Trophoblast cell (in vitro differentiated cells and primary cell): ENCODE data around the gene LCLAT1.

ENCODE experiments used
- DNase-seq, 2 donors: peaks; one replicate each; pipeline ENCODE4 v3.0.0-alpha.2; 2016
- H2AFZ ChIP-seq: 2 replicates; pipeline ENCODE4 v1.6.1; 2013; ENCODE audit warnings: low read length, moderate library complexity, mild to moderate bottlenecking; ENCODE audit not compliant: insufficient read depth, poor library complexity
- H2AK5ac ChIP-seq: 2 replicates; pipeline ENCODE4 v1.6.1; 2013; ENCODE audit warnings: mild to moderate bottlenecking, low read length
- H2BK120ac ChIP-seq: 2 replicates; pipeline ENCODE4 v1.6.1; 2013; ENCODE audit warnings: low read length, mild to moderate bottlenecking, moderate library complexity; ENCODE audit not compliant: insufficient read depth, poor library complexity
- H2BK12ac ChIP-seq: 2 replicates; pipeline ENCODE4 v1.6.1; 2013; ENCODE audit warnings: mild to moderate bottlenecking, low read length, moderate library complexity
- H2BK5ac ChIP-seq: 2 replicates; pipeline ENCODE4 v1.6.1; 2013; ENCODE audit warnings: low read length, low read depth, moderate library complexity, mild to moderate bottlenecking; ENCODE audit not compliant: poor library complexity
- H3K14ac ChIP-seq: 2 replicates; pipeline ENCODE4 v1.6.1; 2013; ENCODE audit warnings: mild to moderate bottlenecking, low read length
- H3K18ac ChIP-seq: 2 replicates; pipeline ENCODE4 v1.6.1; 2013; ENCODE audit warnings: mild to moderate bottlenecking, low read length
- H3K23ac ChIP-seq: 2 replicates; pipeline ENCODE4 v1.6.1; 2013; ENCODE audit warnings: low read length
- H3K27ac ChIP-seq: 2 replicates; pipeline ENCODE4 v1.5.1; 2013; ENCODE audit warnings: low read depth, mild to moderate bottlenecking, inconsistent platforms, low read length, moderate library complexity
- H3K27me3 ChIP-seq: 2 replicates; pipeline ENCODE4 v1.6.1; 2013; ENCODE audit warnings: inconsistent platforms, mild to moderate bottlenecking, low read length, moderate library complexity; ENCODE audit not compliant: insufficient read depth
- H3K36me3 ChIP-seq, 2 experiments: 1 replicate in 1 of 2; 2 replicates in 1 of 2; pipeline ENCODE4 v1.6.1; 2013; ENCODE audit warnings: low read length in 2 of 2, mild to moderate bottlenecking in 2 of 2, moderate library complexity in 1 of 2; ENCODE audit not compliant: insufficient read depth in 2 of 2, control insufficient read depth in 1 of 2
- H3K4ac ChIP-seq: 2 replicates; pipeline ENCODE4 v1.6.1; 2013; ENCODE audit warnings: low read depth, mild to moderate bottlenecking, low read length, moderate library complexity
- H3K4me1 ChIP-seq, 2 experiments: 1 replicate in 1 of 2; 2 replicates in 1 of 2; pipeline ENCODE4 v1.6.1; 2013; ENCODE audit warnings: low read length in 2 of 2, mild to moderate bottlenecking in 2 of 2, moderate library complexity in 1 of 2; ENCODE audit not compliant: insufficient read depth in 2 of 2, control insufficient read depth in 1 of 2
- H3K4me2 ChIP-seq: 2 replicates; pipeline ENCODE4 v1.6.1; 2013; ENCODE audit warnings: inconsistent platforms, mild to moderate bottlenecking, low read length, moderate library complexity
- H3K4me3 ChIP-seq: 2 replicates; pipeline ENCODE4 v1.5.1; 2013; ENCODE audit warnings: mild to moderate bottlenecking, low read depth, low read length, inconsistent platforms
- H3K79me1 ChIP-seq: one replicate; pipeline ENCODE4 v1.6.1; 2013; ENCODE audit warnings: low read length
- H3K79me2 ChIP-seq: 2 replicates; pipeline ENCODE4 v1.6.1; 2013; ENCODE audit warnings: low read length, mild to moderate bottlenecking; ENCODE audit not compliant: control insufficient read depth, insufficient read depth, poor library complexity
- H3K9ac ChIP-seq: 2 replicates; pipeline ENCODE4 v1.6.1; 2013; ENCODE audit warnings: mild to moderate bottlenecking, low read length
- H3K9me3 ChIP-seq: 2 replicates; pipeline ENCODE4 v1.6.1; 2013; ENCODE audit warnings: low read depth, mild to moderate bottlenecking, control low read depth, inconsistent platforms, low read length; ENCODE audit not compliant: insufficient read depth
- H4K12ac ChIP-seq: 2 replicates; pipeline ENCODE4 v1.6.1; 2013; ENCODE audit warnings: low read depth, mild to moderate bottlenecking, low read length, moderate library complexity
- H4K8ac ChIP-seq: 2 replicates; pipeline ENCODE4 v1.6.1; 2013; ENCODE audit warnings: low read depth, mild to moderate bottlenecking, low read length, moderate library complexity
- H4K91ac ChIP-seq: one replicate; pipeline ENCODE4 v1.6.1; 2013; ENCODE audit warnings: low read depth, mild to moderate bottlenecking, low read length, moderate library complexity
- WGBS: extraction: QIAGEN DNeasy Blood & Tissue Kit; methylation state at CpG from one replicate; pipeline ENCODE4 v1.1.7; 2013; ENCODE audit warnings: missing lambda C conversion rate; ENCODE audit not compliant: insufficient read length, insufficient coverage; ENCODE audit errors: extremely low coverage; 5-methylcytosine and 5-hydroxymethylcytosine counted together

LCLAT1 gene

GRCh38 chr2:30621836-30622235, 174.8 kb downstream of the LCLAT1 start:
- H3K27me3 ChIP-seq: no peaks in the 10 kb centered on the region
- H3K9me3 ChIP-seq: no peaks in the 10 kb centered on the region
- no peaks in the 10 kb centered on the region for H3K36me3 ChIP-seq
- peak overlapping the region; percentile 56 for H4K8ac ChIP-seq
- peak overlapping the region; percentile 2 for H3K18ac ChIP-seq
- H3K79me2 ChIP-seq: no peaks in the 10 kb centered on the region
- H2BK120ac ChIP-seq: peak overlapping the region; percentile 76
- H3K4me1 ChIP-seq: peaks cover 13 to 15% of the 10 kb centered on the region in 2 experiments
- peak overlapping the region; percentile 82 for H4K91ac ChIP-seq
- H4K12ac ChIP-seq: no peak overlapping the region
- peak; percentile 43 to 65 for DNase-seq
- peak overlapping the region; percentile 92 for H3K27ac ChIP-seq
- peaks cover 12% of the 10 kb centered on the region for H3K79me1 ChIP-seq
- H2BK5ac ChIP-seq: peak overlapping the region; percentile 74
- H3K4me3 ChIP-seq: no peak overlapping the region
- peak overlapping the region; percentile 74 for H2BK12ac ChIP-seq
- peak overlapping the region; percentile 8 for H3K4ac ChIP-seq
- H3K23ac ChIP-seq: no peak overlapping the region
- no peak overlapping the region for H3K4me2 ChIP-seq
- no peak overlapping the region for H2AFZ ChIP-seq
- H3K9ac ChIP-seq: no peak overlapping the region
- H3K14ac ChIP-seq: peak overlapping the region; percentile 73
- H2AK5ac ChIP-seq: peak overlapping the region; percentile 55
- WGBS: no CpG with 5 or more reads among the region's 5 CpGs

- Histone ChIP-seq H3K4me3 (no peak overlapping the region), H2BK5ac (peak overlapping the region; percentile 74), H3K27ac (peak overlapping the region; percentile 92), H3K23ac (no peak overlapping the region), H3K36me3 (no peaks in the 10 kb centered on the region), H3K4me2 (no peak overlapping the region), H3K9ac (no peak overlapping the region), H4K91ac (peak overlapping the region; percentile 82), H3K14ac (peak overlapping the region; percentile 73), H2BK120ac (peak overlapping the region; percentile 76), H3K9me3 (no peaks in the 10 kb centered on the region), H4K8ac (peak overlapping the region; percentile 1), H3K79me2 (no peaks in the 10 kb centered on the region), H3K27me3 (no peaks in the 10 kb centered on the region), H3K18ac (peak overlapping the region; percentile 2), H3K4ac (peak overlapping the region; percentile 10), H3K4me1 (peaks cover 13 to 15% of the 10 kb centered on the region in 2 experiments), H3K79me1 (peaks cover 14% of the 10 kb centered on the region), H2AFZ (no peak overlapping the region), H2BK12ac (peak overlapping the region; percentile 74), H4K12ac (no peak overlapping the region), H2AK5ac (peak overlapping the region; percentile 7)
- DNase-seq: peak; percentile 42 to 64
- WGBS: no CpG with 5 or more reads among the region's 4 CpGs
Measured at GRCh38 chr2:30622452-30622851, 175.4 kb downstream of the LCLAT1 start.

GRCh38 chr2:30625276-30625675, 178.2 kb downstream of the LCLAT1 start:
- H3K9me3 ChIP-seq: no peaks in the 10 kb centered on the region
- no peak overlapping the region for H3K14ac ChIP-seq
- no peak overlapping the region for H4K91ac ChIP-seq
- DNase-seq: no peak
- no peaks in the 10 kb centered on the region for H3K79me2 ChIP-seq
- no peaks in the 10 kb centered on the region for H3K27me3 ChIP-seq
- no peak overlapping the region for H3K27ac ChIP-seq
- H4K12ac ChIP-seq: no peak overlapping the region
- H3K36me3 ChIP-seq: no peaks in the 10 kb centered on the region
- H3K4me1 ChIP-seq: peaks cover 13 to 17% of the 10 kb centered on the region in 2 experiments
- no peak overlapping the region for H3K9ac ChIP-seq
- H3K18ac ChIP-seq: no peak overlapping the region
- no peak overlapping the region for H3K23ac ChIP-seq
- H2AK5ac ChIP-seq: no peak overlapping the region
- H2BK12ac ChIP-seq: no peak overlapping the region
- H2AFZ ChIP-seq: no peak overlapping the region
- H3K4me3 ChIP-seq: no peak overlapping the region
- no peak overlapping the region for H4K8ac ChIP-seq
- H2BK120ac ChIP-seq: no peak overlapping the region
- H3K79me1 ChIP-seq: peaks cover 16% of the 10 kb centered on the region
- no peak overlapping the region for H3K4ac ChIP-seq
- no peak overlapping the region for H2BK5ac ChIP-seq
- no peak overlapping the region for H3K4me2 ChIP-seq

- Histone ChIP-seq H3K4me2 (no peak overlapping the region), H2BK5ac (no peak overlapping the region), H3K4me3 (no peak overlapping the region), H3K79me2 (no peaks in the 10 kb centered on the region), H3K9ac (no peak overlapping the region), H2BK120ac (no peak overlapping the region), H2BK12ac (no peak overlapping the region), H3K79me1 (peaks cover 16% of the 10 kb centered on the region), H4K91ac (no peak overlapping the region), H3K14ac (no peak overlapping the region), H2AK5ac (no peak overlapping the region), H3K23ac (no peak overlapping the region), H4K12ac (no peak overlapping the region), H3K36me3 (no peaks in the 10 kb centered on the region), H3K27me3 (no peaks in the 10 kb centered on the region), H3K18ac (no peak overlapping the region), H3K4me1 (peaks cover 13 to 17% of the 10 kb centered on the region in 2 experiments), H3K9me3 (no peaks in the 10 kb centered on the region), H4K8ac (no peak overlapping the region), H3K4ac (no peak overlapping the region), H3K27ac (no peak overlapping the region), H2AFZ (no peak overlapping the region)
- DNase-seq: no peak
- WGBS: no CpG with 5 or more reads among the region's 3 CpGs
Measured at GRCh38 chr2:30625701-30626100, 178.7 kb downstream of the LCLAT1 start.
